GM18870 (cell line): ENCODE results near the gene CERS3.

ENCODE experiments used
- ATAC-seq: cut with Tn5 transposase; IDR thresholded peaks from one replicate; pipeline ENCODE4 v1.9.1; 2021; ENCODE audit warnings: moderate library complexity; ENCODE audit not compliant: unreplicated experiment

The CERS3 gene

DNA sequence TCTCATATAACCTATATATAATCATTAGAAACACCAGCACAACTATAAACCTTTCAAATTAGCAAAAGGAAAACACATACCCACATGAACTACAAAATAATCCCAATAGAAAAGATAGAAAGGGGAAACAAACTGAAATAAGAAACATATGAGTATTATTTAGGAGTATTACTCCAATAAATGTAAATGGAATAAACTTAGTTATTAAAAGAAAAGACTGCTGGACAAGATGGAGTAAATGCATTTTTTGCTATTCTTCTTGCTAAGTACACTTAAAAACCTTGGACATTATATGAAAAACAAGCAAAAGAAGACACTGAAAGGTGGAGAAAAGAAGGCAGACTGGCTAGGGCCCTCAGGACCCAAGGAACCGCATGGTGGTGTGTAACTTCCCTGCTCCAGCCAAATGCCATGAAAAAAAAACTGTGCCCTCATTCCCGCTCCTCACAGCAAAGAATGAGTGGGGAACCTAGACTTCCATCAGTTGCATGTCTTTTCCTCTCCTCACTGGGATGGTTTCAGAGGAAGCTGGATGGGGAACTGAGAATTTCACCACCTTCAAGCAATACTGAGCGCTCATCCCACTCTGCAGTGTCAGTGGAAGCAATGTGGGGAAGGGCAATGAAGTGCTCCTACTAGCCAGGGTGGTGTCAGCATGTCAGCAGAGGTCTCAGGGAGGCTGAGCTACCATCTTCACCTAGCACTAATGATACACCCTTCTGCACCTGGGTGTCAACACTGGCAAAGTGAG is 143.3 kb downstream of the CERS3 start:
- no peak for ATAC-seq

DNA sequence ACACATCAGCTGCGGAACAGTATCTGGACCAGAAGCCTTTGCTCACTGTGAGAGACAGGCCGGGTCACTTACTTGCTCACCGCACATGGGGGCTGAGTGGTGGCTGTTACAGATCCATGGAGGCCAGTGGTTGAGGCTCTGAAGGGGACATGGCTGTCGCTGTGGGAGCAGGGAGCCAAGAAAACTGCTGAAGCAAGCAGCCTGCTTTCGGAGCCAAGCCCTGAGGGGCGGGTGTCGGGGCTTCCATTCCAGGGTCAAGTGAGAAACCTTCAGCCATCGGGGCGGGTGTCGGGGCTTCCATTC is 144.7 kb downstream of the CERS3 start:
- no peak for ATAC-seq

DNA sequence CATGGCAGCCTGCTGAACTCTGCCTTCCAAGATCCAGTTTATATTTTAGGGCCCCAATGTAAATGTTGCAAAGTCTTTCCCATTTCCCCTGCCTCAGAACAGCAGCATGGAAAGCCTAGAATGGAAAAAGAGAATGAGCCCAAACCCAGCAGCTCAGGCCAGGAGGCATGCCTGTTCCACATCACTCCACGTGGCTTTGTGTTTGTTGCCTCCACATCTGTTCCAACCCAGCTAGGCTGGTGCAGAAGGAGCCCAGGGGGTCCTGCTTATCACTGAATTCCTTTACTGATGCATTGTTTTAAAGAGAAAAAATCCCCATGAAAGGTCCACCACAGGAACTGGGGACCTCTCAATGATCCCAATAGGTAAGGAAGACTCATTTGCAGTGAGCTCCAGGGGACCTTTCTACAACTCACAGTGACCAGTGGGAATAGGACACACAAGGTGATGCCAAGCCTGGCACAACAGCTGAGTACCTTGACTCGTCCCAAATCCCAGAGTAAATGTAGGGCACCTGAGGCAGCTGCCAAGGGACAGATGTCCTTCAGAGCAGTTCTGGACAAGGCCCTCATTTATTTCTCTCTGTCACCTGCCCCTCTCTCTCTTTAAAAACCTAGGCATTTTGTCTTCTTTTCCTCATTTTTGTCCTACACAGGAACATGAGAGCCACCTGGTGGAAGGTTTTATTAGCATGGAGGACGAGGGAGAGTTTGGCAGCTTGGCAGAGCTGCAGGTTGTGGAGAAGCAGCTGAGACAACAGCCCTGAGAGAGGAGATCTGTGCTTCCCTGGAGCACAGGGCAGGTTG is 145.2 kb downstream of the CERS3 start:
- ATAC-seq = no peak

DNA sequence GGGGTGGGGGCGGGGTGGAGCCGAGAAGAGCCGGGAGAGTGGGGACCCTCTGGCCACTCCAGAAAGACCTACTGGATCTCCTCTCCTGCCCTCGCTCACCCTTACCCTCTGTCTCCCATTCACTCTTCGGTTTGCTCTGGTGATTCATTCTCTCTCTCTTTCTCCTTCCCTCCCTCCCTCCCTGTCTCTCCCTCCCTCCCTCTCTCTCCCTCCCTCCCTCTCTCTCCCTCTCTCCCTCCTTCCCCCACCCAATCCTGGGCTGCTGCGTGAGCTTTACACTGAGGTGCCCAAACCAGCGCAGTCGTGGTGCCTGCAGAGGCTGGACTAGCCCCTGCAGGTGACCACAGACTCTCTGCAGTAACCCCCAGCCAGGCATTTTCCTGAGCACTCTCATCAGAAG is 154.8 kb downstream of the CERS3 start:
- no peak for ATAC-seq

DNA sequence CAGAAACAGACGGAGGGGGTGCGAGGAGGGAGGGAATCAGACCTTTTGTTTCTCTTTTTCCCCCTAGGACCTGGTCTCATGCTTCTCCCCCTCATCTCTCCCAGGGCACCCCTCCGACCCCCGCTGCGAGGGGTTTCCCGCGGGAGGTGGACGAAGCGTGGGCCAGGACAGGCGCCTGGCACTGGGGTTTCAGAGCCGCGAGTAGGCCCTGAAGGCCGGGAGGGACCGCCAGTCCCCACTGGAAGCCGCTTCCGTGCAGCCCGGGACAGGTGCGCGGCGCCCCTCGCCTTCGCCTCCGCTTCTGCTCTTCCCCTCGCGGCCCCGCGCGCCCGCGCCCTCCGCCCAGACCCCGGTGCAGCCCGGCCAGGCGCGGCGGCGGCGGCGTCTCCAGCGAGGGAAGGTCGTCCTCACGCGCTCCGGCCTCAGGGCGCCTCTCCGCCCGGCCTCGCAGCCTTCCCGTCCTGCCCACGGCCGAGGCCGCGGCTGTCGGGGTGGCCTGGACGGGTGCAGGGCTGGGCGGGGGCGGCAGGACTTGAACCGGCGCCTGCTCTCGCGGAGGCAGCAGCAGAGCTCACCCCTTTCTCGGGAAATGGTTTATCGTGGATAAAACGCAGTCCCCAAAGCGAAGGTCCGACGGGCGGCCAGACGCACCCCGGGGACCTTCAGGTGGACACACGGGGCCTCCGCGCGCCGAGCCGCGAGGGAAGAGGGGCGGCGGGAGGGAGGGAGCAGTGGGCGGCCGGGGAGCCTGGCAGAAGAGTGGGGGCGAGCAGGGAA is 155.4 kb downstream of the CERS3 start:
- ATAC-seq = no peak

DNA sequence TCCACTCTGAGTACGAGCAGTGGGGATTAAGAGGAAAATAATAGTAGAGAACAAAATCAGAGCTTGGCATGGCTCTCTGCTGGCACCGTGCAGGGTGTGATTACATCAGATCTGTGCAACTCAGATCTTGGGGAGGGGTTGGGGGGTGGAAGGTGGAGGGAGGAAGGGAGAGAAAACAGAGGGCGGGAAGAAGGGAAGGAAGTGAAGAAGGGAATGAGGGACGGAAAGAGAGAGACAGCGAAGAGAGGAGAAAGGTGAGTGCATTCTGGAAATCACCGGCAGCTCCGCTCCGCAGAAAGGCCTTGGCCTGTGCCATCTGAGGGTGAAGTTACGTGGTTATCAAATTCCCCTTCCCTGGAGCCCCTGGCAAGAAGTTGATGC is 156.0 kb downstream of the CERS3 start:
- no peak for ATAC-seq

DNA sequence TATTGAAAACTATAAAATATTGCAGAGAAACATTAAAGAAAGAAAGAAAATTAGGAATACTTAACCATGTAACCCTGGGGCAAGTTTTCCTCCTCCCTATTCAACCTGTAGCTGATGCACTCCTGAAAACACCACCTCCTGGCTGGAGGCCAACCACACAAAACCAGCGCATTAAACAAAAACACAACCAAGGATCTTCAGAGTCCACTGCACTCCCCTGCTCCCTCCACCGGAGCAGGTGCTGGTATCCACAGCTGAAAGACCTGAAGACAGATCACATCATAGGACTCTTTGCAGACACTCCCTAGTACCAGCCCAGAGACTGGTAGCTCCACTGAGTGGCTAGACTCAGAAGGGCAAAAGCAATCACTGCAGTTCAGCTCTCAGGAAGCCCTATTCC is 173.4 kb downstream of the CERS3 start:
- ATAC-seq = no peak

DNA sequence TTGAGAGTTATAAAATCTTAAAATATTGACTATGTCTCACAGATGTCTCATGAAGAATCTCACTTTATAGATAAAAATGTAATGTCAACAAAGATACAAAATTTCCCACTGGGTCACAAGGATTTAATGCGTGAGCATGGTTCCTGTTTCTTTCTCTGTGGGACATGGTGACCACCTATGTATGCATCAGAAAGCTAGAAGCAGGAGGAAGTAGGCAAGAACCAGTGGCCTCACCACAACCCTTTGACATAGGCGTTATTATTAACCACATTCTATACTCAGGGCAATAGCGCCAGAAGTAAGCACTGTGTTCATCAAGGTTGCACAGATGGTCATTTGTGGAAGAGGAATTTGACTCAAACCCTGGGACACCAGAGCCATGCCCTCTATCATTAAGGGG is 175.3 kb downstream of the CERS3 start:
- no peak for ATAC-seq

DNA sequence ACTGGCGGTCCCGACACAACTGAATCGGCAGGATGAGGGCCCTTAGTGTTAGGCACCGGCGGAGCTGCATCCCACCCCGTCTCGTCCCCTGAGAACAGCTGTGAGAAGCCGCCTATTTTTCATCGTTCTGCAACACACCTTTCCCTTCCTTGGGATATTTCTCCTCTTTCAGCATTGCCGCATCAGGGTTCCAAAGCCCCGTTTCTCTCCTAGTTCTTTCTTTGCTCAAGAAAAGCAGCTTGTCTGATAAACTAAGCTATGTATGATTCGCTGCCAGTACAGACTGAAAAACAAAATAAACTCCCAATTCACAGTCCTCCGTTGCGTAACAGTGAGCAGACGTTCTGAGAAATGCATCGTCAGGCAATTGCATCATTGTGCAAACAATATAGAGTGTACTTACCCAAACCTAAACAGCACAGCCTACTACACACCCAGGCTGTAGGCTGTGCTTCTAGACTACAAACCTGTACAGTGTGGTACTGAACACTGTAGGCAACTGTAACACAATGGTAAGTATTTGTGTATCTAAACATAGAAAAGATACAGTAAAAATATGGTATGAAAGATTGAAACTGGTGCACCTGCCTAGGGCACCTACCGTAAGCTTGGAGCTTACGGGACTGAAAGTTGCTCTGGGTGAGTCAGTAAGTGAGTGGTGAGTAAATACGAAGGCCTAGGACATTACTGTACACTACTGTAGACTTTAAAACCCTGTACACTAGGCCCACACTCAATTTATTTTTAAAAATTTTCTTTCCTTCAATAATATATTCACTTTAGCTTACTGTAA is 178.1 kb downstream of the CERS3 start:
- ATAC-seq = no peak
